ENCODE results near the gene FARS2.

FARS2 gene

DNA sequence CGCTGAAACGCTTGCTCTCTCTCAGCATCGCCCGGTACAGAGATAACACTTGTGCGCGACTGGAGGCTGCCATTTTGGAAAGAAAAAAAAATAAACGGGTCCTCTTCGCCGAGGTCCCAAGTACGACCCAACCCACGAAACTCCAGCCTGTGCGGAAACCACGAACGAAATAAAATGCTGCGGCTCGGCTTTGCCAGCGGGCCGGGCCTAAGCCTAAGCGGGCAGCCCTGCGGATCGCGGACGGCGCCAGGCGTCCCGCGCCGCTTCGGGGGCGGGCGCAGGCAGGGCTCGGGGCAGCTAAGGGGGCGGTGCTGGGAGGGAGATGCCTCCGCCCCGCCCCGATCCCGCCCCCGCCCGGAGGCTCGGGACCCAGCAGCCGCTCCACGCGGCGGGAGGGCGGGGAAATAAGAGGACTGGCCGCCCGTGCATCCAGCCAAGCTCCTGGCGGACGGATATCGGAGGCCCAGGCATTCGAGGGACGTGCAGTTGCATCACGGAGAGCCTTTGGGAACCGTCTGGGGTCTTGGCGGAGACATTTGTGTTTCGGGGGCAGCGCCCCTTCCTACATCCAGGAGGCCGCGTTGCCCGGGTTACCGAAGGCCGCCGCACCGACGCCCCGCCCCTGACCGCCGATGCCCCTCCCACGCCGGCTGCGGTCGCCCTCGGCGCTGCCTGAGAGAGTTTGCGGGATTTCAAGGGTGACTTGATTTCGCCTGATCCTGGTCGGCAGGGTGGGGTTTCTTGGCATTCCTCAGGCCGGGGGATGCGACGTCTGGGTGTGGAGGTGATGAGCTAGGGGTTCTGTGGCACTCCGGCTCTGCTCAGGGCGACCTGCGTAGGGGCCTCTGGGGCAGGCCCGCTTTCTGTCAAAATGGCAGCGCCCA, at the start of gene FARS2, which contains the start of gene LYRM4:
Gene FARS2, plus strand, starts transcription at position 853 of the 884 bp plus-strand sequence.
Gene LYRM4, minus strand, starts transcription at position 290 of the 884 bp plus-strand sequence. Its CDS starts 217 bp downstream, at position 73.
- DNase-seq: peak; percentile 85

GRCh38 chr6:5213836-5214235, 47.5 kb upstream of the FARS2 start:
- no peak for DNase-seq

DNA sequence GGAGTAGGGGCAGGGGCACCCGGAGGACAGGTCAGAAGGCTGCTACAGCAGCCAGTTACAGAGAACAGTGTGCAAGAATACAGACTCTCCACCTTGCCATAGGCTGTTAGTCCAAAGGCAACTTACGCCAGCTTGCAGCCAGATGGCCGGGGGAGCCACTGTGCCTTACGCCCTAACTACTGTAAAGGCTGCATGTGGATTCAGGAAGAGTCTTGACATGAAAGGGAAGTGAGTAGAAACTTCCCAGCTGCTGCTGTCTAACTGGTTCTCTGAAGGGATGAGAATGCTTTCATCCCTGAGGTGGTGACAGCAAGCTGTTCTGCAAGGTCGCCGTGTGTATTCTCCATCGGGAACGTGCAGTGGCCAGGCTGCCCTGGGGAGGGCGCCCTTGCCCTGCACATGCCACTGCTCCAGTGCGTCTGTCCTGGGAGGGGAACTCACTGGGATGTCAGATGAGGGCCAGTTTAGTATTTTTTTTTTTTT, 46.7 kb upstream of the FARS2 start:
- DNase-seq: no peak

DNA sequence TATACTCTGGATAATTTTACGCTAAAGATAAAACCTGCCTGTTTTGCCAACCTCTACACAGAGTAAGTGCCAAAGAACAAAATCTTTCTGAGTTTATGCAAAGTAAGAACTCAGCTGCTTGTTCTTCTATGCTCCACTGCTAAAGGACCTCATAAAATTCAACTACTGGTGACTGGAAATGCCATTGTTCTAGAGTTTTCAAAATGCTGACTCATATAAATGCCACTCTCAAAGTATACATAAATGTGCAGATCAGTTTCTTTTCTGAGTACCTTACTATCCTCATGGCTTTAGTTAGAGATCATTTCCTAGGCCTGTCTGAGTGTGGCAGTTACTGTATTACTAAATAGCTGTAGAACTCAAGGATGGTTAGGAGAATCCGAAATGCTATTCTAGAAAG, 46.2 kb upstream of the FARS2 start:
- DNase-seq: no peak

DNA sequence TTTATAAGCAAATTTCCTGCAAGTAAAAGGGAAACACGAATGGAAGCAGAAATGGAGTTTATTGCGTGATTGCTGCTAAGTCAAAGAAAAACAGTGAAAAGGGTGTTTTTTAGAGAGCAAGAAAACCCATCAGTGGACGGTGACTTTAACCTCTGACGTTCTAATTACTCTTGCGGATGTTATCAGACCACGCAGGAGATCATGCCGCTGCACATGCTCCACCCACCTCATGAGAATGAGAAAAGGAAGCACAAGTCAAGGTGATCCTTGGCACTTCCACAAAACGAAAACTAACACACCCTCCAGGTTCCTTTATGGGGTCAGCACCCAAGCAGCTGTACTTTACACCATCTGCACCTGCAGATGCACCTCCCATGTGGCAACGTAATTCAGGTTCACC, 45.5 kb upstream of the FARS2 start:
- no peak for DNase-seq

DNA sequence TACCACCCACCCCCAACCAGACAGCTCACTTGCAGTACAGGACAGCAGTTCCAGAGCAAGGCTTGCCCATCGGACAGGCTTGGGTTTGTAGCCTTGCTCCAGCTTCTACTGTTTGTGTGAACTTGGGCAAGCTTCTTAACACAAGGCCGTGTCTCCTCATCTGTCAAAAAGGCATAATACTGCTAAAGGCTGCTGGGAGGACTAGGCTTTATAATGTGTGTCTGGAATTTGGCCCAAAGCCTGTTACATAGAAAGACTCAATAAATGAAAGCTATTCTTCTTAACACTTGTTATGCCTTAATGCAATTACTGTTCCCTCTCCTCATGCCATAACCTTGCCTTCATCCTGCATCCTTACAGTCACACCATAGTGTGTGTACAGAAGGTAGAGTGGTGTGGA, 44.0 kb upstream of the FARS2 start:
- DNase-seq: no peak

- no peak for DNase-seq
Observed at GRCh38 chr6:5219011-5219691, 42.2 kb upstream of the FARS2 start.

DNA sequence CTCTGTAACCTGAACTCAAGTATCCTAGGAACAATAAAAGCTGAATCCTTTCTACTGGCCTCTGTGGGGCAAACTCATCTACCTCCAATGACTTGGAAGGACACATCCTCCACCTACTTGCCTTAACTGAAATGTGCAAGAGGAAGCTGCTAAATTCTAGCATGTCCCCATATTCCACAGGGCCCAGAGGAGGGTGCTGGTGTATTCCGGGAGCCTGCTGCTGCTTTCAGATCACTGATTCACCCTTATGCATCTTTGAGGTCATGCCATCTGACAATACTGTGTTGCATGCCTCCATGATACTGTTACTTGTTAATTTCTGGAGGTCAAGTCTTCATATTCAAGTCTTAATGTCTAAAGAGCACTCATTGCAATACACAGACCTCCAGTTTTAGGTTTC, 40.9 kb upstream of the FARS2 start:
- no peak for DNase-seq

DNA sequence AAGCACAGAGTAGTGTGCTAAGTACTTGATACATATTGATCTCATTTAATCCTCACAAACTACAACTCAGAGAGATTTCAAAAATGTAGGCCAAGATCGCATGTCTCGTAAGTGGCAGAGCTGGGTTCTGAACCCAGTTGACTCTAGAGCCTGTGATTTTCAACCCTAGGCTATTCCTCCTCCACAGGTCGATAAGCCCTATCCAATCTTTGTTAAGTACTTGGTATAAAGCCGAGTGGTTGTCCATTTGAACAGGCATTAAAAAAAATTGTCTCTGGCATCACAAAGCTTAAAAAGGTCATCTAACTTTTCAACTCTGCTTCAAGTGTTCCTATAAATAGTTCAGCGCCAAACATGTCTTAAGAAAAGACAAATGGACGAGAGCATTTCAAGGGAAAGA, 38.0 kb upstream of the FARS2 start:
- DNase-seq: no peak

DNA sequence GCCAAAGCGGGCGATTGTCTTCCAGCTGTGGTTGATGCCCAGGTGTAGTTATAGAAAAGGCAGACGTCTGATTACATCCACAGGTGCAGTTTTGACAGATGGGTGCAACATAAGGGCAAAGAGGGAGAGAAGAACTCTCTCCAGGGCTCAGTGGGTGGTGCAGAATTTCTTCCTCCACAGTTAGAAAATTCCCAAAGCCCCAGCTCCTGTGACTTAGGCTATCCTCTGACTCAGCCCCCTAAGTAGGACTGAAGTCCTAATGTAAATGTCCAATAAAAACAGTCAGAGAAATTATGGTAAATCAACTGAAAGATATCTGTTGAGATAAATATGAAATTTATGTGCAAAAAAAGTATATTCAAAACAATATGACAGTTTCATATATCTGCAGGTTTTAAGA, 32.0 kb upstream of the FARS2 start:
- DNase-seq: no peak

DNA sequence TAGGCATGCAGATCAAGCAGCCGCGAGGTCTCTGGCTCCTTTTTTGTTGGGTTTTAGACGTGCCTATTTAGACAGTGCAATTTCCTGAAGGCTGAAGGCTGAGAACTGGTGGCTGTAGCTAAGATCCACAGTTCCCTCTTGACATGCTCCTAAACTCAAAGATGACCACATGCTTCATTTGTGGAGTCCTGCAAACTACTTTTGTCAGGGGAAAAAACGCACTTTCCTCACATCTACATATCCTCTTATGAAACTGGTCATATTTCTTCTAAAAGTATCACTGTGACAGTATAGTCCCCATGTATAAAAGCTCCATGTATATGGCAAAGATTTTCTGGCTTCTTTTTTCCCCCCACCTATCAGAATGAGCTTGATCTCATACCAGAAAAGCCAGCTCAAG, 31.2 kb upstream of the FARS2 start:
- DNase-seq: no peak

DNA sequence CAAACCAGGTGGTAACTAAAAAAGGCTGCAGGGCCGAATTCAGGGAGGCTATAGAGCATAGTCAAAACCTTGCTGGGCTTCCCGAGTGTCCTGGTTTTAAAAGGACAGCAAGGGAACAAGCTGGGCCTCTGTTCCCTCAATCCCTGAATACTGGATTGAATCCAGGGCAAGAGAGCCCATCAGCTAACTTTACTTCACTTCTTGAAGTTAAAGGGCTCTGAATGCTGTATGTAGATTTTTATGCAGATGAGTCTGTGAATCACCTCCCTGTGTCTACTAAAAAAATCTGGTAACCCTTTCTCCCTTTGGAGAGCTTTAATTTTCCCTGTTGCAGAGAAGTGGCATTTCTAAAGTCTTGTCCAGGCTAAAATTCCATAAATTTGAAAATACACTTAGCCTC, 30.0 kb upstream of the FARS2 start:
- DNase-seq: no peak

- DNase-seq: no peak
Observed at GRCh38 chr6:5234874-5235273, 26.4 kb upstream of the FARS2 start.

DNA sequence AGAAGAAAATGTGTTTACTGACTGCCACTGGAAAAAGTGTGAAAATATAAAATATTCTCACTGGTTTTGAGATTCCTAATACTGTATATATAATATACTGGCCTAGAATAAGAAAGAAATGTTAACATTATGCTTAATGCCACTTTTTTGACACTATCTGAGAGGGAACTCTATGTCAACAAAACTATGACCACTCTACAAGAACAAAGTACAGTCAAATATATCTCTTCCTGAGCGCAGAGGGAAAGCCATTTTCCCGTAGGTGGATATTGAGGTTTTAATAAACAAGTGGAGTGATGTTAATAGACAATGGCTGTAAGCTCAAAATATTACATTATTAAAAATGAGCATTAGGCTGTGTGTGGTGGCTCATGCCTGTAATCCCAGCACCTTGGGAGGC, 25.5 kb upstream of the FARS2 start:
- no peak for DNase-seq

DNA sequence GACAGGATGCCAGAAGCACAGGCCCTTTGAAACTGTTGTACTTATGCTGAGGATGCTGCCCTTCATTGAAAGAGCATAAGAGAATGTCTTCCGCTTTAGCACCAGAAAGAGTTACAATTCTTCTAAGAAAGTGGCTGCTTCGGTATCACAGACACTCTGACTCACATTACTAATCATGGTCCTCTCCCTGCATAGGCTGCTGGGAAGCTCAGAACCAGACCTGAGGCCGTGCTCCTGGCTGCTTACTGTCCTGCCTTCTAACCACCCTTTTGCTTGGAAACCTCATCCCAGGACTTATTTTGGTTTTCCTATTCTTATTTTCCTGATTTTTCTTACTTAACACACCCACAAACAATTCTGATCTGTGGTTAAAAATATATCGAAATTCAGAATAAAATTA, 23.5 kb upstream of the FARS2 start:
- no peak for DNase-seq

DNA sequence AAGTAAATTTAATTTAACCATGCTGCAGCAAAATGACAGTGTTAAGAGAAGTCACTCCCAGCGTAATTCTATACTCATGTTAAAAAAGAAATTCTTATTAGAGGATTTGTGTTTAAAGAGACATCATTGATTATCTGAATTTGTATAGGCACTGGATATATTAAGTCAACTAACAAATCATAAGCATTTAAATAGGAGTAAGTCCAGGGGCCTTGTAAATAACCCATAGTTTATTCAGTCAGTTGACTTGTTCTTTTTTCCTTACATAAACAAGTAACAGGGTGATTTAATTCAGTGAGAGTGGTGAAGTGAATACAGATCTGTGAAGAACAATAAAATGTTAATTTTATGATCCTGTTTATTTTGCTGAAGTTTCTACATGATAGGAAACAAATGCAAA, 23.0 kb upstream of the FARS2 start:
- no peak for DNase-seq

- DNase-seq: no peak
Observed at GRCh38 chr6:5241252-5241651, 20.1 kb upstream of the FARS2 start.

- no peak for DNase-seq
Observed at GRCh38 chr6:5243069-5243468, 18.2 kb upstream of the FARS2 start.

DNA sequence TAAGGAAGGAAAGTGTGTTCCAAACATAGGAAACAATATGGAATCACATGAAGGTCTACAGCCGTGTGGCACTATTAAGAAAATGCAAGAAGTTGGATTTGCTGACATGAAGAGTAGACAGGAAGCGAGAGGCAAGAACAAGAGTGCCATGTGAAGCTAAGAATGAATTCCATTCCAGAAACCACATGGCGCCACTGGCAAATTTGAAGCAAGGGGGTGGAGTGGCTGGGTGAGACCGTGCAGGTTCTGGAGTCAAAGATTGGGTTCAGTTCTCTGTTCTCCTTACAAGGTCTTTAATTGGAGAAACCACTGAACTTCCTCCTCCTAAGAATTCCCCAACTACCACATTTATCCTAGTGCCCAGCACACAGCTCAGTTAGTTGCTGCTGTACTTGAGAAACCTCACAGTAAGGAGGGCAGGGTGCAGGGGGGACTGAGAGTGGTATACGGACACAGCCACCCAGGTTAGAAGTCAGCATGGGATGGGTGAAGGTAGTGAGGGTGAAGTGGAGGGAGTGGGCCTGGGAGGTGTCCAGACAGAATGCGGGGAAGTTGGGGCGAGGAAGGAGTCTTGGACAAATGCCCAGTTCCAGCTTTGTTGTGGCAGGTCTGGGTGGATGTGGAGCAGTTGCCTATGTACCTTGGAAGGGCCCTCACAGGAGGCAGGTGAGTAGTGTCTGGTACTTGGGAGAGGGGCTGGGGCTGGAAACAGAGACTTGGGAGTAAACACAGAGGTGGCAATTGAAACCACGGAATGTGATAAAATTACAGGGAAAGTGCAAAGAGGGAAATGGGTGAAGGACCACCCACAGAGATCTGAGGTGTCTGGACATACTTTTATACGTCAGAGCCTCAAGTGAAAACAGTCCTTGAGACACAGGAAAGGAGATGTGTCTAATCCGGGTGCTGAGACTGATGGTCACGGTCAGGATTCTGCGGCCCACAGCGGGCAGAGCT, 14.9 kb upstream of the FARS2 start:
- DNase-seq: no peak

DNA sequence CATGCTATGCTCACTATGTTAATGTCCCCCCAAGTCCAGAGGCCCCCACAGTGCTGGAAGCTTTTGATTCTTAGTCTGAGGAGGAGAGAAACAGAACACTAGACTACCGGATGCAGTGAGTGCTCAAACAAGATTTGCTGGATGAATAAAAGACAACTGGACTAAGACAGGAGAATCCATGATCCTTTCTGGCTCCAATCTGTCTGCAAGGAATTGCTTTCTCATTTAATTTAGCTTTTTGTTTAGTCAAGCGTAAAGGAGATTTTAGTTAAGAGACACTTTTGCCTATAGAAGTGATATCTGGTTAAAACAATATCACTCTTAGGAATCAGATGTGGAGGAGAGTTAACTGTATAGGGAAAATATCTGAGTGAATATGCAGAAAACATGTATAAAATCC, 14.1 kb upstream of the FARS2 start:
- no peak for DNase-seq

DNA sequence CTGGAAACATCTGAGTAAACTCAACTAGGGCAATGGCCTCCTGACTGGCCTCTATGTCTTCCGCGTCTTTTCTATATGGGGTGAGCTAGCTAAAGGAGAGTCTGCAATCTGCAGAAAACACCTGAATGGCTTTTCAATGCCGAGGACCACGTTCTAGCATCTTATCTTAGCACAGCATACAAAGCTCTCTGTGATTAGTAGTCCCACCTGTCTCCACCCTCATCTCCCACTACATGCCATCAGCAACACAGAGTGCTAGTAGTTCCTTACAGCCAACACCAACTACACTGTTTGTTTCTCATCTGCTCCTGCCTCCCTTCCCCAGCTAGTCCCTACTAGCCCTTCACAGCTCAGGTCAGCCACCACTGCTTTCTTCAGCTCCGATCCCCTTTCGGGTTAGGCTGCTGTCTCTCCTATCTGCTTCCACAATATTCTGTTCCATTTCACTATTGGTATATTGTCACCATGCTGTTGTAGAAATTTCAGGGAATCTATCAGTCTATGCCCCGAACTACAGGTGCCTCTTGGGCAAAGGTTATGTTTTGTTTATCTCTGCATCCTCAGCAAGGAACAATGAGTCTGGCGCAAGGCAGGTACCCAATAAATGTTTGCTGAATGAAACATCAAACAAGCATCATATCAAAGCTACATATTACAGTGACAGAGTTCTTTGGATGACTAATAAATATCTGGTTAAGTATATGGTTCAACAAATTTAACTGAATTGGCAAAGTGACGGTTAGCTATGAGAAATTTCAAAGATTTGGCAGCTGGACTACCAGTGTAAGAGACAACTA, 12.8 kb upstream of the FARS2 start:
- DNase-seq: no peak

DNA sequence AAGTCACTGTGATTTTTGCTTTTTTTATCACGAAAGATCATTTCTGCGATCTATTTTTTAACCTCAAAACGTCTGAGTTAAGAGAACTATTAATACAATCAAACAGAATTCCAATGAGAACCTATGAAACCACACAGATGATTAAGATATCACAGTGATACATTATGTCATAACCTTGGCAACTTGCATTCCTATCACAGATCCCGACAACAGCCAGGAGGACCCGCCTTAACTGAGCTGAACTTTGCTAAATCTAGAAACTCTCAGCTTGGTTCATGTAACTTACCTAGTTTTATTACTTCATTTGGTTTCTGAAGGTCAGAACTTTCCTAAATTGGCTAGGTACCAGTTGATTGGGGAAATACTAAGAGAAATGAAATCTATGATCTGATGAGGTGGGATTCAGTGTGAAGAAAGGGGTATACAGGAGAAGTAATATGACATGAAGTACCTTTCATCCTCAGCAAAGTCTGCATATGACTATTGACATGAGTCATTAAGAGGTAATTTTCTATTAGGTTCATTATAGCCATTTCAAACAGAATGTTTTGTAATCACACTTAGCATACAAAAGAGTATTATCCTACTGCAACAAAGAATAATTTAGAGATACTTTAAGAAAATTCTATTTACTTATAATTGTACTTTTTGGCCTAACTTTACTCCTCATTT, 11.7 kb upstream of the FARS2 start:
- no peak for DNase-seq

All from activated T-cell treated with anti-CD3 and anti-CD28 coated beads for 4 hours (primary cell).